Right ventricle myocardium inferior (tissue), 1 donor: Measurements from ENCODE around the gene ELOVL6. TPM values are rescaled to one million over a fixed set of nuclear protein-coding genes. Genes with fewer than 3 reads are reported as not detected.
"Not testable (repeated sequence)": the region's sequence is repeated elsewhere in the genome, so short reads cannot be mapped to it uniquely, and the experiment has no call there.

Experiments
- ATAC-seq: fragments of 200-7000 bp; cut with Tn5 transposase; one replicate; pipeline ENCODE4 v1.9.1; 2020; ENCODE audit warnings: mild to moderate bottlenecking, moderate library complexity
- DNase-seq: peaks from one replicate; pipeline ENCODE4 v3.0.0; 2021; ENCODE audit errors: missing footprints
- intact Hi-C: fragments of 100-400 bp; cut with DNase I; formaldehyde crosslinking; loops from one replicate; pipeline ENCODE4 v1.11.0; 2022
- long read RNA-seq: library from polyadenylated mRNA; unstranded; transcript quantifications from one replicate; pipeline ENCODE4 v2.0.0, GENCODE V29; 2021
- total RNA-seq: library from RNA; stranded (reverse); fragmentation: NEBNext Ultra II Directional; extraction: Animal tissue kit (Norgen Biotek cat#: 25700); gene quantifications from one replicate; pipeline ENCODE4 v1.2.1, GENCODE V29; 2021
- donor health status: DM: no; HTN: yes; CAD: no; lungs with severe emphysema.

The ELOVL6 gene, protein sequence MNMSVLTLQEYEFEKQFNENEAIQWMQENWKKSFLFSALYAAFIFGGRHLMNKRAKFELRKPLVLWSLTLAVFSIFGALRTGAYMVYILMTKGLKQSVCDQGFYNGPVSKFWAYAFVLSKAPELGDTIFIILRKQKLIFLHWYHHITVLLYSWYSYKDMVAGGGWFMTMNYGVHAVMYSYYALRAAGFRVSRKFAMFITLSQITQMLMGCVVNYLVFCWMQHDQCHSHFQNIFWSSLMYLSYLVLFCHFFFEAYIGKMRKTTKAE
- total RNA-seq, result 2.0 TPM
- long read RNA-seq, result 0 reads

GRCh38 chr4:110198435-110199416, at the start of gene ELOVL6:
Gene ELOVL6, minus strand, starts transcription at chr4:110198615. Its CDS starts 280 bp downstream, at chr4:110198335.
- intact Hi-C loops, result loop anchor here (5.0 kb wide), 2 partner anchors 146 to 314 kb away; no protein-coding TSS in a partner anchor

DNA sequence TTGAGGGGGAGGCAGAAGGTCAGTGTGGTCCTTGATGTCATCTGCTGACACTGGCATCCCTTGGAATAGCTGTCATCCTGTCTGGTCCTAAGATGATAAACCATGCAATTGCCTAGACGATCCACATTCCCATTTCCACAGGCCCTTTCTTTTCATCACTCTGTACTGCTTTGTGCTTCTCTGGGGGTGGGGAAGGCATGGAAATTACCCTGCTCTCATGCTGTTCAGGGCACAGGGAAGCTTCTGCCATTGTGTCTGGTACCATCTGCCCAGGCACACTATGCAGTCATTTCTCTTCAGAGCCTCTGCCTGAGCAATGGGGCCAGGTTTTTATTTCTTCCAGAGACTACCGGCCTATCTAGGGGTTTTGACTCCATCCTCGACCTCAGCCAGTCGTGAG, 49.7 kb upstream of the ELOVL6 start:
- ATAC-seq (no peak), DNase-seq (no peak)
- intact Hi-C loops, result no loop called here

More at GRCh38 chr4:110198435-110199416, at the start of gene ELOVL6:
- DNase-seq, result peak; percentile 81
- peak; percentile 56 for ATAC-seq

DNA sequence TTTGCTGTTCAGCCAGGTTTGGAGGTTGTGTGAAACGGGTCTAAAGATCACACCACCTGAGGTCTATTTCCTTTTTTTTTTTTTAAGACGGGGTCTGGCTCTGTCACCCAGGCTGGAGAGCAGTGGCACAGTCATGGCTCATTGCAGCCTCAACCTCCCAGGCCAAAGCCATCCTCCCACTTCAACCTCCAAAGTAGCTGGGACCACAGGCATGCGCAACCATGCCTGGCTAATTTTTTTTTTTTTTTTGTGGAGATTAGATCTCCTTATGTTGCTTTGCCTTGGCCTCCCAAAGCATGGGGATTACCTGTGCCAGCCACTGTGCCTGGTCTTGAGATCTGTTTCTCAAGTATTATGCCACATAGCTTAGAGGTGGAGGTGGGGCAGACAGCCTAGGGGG, 49.2 kb upstream of the ELOVL6 start:
- intact Hi-C loops, result no loop called here
- DNase-seq (no peak), ATAC-seq (no peak)

GRCh38 chr4:110245577-110245976, 47.2 kb upstream of the ELOVL6 start:
- ATAC-seq, result no peak
- no peak for DNase-seq
- intact Hi-C loops, result no loop called here

DNA sequence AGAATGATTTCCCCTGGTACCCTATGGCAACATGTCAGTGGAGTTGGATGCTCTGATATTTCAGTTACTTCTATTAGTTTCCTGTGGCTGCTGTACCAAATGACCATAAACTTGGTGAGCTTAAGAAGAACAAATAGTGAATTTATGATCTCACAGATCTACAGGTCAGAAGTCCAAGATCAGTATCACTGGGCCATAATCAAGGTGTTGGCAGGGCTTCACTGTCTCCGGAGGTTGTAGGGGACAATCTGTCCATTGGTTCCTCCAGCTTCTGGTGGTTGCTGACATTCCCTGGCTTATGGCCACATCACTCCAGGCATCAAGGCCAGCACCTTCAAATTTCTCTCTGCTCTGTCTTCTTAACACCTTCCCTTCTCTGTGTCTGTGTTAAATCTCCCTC, 37.9 kb upstream of the ELOVL6 start:
- intact Hi-C loops, result no loop called here
- DNase-seq (no peak), ATAC-seq (no peak)

- DNase-seq, ATAC-seq, intact Hi-C loops: not testable (repeated sequence)
Observed at GRCh38 chr4:110233581-110233980, 35.2 kb upstream of the ELOVL6 start.

- ATAC-seq (no peak), DNase-seq (no peak)
- intact Hi-C loops, result no loop called here
Observed at GRCh38 chr4:110231869-110232268, 33.5 kb upstream of the ELOVL6 start.

- DNase-seq, result no peak
- intact Hi-C loops, result no loop called here
- no peak for ATAC-seq
Observed at GRCh38 chr4:110229266-110229665, 30.9 kb upstream of the ELOVL6 start.

DNA sequence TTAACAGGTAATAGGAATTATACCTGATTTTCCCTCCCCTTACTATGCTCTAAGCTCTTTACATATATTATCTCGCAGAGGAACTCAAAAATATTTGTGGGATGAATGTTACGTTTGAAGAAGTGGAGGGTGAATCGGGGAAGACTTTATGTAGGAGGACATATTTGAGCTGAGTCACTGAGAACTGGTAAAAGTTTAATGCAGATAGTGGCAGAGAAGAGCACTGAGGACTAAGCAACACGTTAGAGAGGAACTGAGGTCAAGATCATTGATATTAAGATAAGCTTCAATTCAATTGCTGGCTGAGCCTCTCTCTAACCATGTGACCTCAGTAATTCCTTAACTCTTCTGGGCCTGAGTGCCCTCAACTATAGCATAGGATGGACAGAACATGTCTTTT, 26.4 kb upstream of the ELOVL6 start:
- DNase-seq (no peak), ATAC-seq (no peak)
- intact Hi-C loops, result no loop called here

GRCh38 chr4:110224142-110224541, 25.7 kb upstream of the ELOVL6 start:
- intact Hi-C loops, result no loop called here
- ATAC-seq (no peak), DNase-seq (no peak)

GRCh38 chr4:110218935-110219334, 20.5 kb upstream of the ELOVL6 start:
- DNase-seq, ATAC-seq, intact Hi-C loops: not testable (repeated sequence)

DNA sequence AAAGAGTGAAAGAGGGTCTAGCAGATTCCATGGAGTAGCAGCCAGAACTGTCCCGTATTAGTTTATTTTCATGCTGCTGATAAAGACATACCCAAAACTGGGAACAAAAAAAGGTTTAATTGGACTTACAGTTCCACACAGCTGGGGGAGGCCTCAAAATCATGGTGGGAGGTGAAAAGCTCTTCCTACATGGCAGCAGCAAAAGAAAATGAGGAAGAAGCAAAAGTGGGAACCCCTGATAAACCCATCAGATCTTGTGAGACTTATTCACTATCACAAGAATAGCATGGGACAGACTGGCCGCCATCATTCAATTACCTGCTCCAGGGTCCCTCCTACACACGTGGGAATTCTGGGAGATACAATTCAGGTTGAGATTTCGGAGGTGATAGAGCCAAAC, 18.8 kb upstream of the ELOVL6 start:
- intact Hi-C loops, ATAC-seq, DNase-seq: not testable (repeated sequence)

GRCh38 chr4:110216129-110216528, 17.7 kb upstream of the ELOVL6 start:
- ATAC-seq (no peak), DNase-seq (no peak)
- intact Hi-C loops, result no loop called here

DNA sequence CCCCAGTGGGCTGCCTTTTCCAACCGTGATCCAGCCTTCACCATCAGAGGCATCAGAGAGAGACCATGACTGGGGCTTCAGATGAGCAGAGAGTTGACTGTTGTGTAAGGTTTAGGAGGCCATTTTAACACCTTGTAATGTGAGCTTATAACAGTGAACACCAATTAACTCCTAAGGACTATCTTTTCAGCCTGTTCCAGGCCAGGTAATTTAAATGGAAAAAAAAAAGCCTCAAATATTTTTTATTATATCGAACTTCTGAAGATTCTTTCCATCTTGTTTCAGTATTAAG, 13.3 kb upstream of the ELOVL6 start:
- no peak for ATAC-seq
- no peak for DNase-seq
- intact Hi-C loops, result loop anchor here (5.0 kb wide), 1 partner anchor 164 kb away; no protein-coding TSS in a partner anchor

GRCh38 chr4:110211007-110211769, 12.8 kb upstream of the ELOVL6 start:
- intact Hi-C loops, result loop anchor here (5.0 kb wide), 1 partner anchor 164 kb away; no protein-coding TSS in a partner anchor
- no peak for DNase-seq
- ATAC-seq, result no peak

GRCh38 chr4:110208419-110208818, 10.0 kb upstream of the ELOVL6 start:
- intact Hi-C loops, result no loop called here
- ATAC-seq (no peak), DNase-seq (no peak)

GRCh38 chr4:110207233-110207632, 8.8 kb upstream of the ELOVL6 start:
- ATAC-seq, result no peak
- intact Hi-C loops, result no loop called here
- no peak for DNase-seq

GRCh38 chr4:110202024-110202423, 3.6 kb upstream of the ELOVL6 start:
- DNase-seq, result no peak
- no peak for ATAC-seq
- intact Hi-C loops, result no loop called here

- ATAC-seq (no peak), DNase-seq (no peak)
- intact Hi-C loops, result no loop called here
Observed at GRCh38 chr4:110201502-110201901, 3.1 kb upstream of the ELOVL6 start.
